ES-I3 (cell line): ENCODE results near the gene TRAPPC3.
"Not testable (repeated sequence)": the region's sequence is repeated elsewhere in the genome, so short reads cannot be mapped to it uniquely, and the experiment has no call there.

Experiments
- H3K36me3 ChIP-seq: 2 replicates; pipeline ENCODE4 v1.6.1; 2013; ENCODE audit warnings: mild to moderate bottlenecking, low read length, control low read depth, moderate library complexity; ENCODE audit not compliant: insufficient read depth
- H3K4me1 ChIP-seq: 2 replicates; pipeline ENCODE4 v1.6.1; 2013; ENCODE audit warnings: mild to moderate bottlenecking, control low read depth, low read length; ENCODE audit not compliant: insufficient read depth
- H3K9ac ChIP-seq: 2 replicates; pipeline ENCODE4 v1.6.1; 2013; ENCODE audit warnings: low read depth, mild to moderate bottlenecking, low read length, moderate library complexity
- H3K9me3 ChIP-seq: 2 replicates; pipeline ENCODE4 v1.6.1; 2013; ENCODE audit warnings: mild to moderate bottlenecking, low read length, moderate library complexity; ENCODE audit not compliant: control insufficient read depth, insufficient read depth

TRAPPC3 gene

DNA sequence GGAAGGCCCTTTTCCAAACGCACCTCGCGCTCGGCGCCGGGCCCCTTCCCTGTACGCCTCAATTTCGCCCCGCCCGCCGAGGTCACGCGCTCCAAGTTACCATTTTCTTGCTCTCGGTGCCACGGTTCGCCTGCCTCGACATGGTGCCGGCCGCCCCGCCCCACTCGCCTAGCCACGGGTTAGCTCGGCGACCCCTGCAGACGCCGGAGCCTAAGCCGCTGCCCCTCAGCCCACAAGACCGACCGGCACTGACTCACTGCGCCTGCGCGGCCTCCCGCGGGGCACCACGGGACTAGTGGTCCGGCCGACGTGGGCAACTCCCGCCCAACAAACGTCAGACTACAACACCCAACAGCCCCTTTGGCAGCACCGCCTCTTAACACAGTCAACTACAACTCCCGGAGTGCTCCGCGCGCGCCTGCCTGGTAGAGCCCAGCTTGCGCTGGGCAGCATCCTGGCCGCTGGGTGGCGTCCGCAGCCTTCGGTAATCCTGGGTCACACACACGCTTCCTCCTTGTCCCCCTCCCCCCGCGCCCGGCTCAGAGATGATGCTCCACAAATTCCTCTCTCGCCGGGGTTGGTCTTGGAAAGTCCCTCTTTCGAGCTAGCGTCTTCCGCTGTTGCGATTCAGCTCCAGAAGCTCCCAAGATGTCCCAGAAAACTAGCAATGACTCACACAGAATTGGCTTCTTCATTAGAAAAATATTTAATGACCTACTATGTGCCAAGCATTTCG is at the start of gene TRAPPC3:
Gene TRAPPC3 (minus strand): TSS at position 250 of the 736 bp plus-strand sequence. CDS start 108 bp downstream, at position 142.
- Histone ChIP-seq H3K36me3 (no peaks in the 10 kb centered on the region), H3K9ac (peak within 1 kb of the TSS; percentile 94), H3K9me3 (no peaks in the 10 kb centered on the region), H3K4me1 (peaks cover 20% of the 10 kb centered on the region)

DNA sequence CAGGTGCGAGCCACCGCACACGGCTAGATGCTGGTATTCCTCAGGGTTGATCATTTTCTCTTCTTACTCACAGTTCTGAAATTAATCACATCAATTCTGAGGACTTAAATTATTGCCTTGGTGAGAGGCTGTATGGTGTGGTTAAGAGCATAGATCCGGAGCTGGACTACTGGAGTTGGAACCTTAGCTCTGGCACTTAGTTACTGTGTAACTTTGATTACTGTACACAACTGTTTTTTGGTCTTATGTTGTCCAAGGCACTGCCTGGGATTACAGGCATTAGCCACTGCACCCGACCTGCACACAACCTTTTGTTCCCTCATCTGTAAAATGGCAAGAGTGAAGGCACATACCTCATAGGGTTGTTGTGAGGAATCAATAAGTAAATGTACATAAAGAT is 49.4 kb upstream of the TRAPPC3 start:
- Histone ChIP-seq H3K9me3 (no peaks in the 10 kb centered on the region), H3K36me3 (no peaks in the 10 kb centered on the region), H3K9ac (no peak overlapping the region), H3K4me1 (no peaks in the 10 kb centered on the region; the same call in 1 of the 2 replicates)

- not testable (repeated sequence) for H3K9ac ChIP-seq, H3K36me3 ChIP-seq, H3K4me1 ChIP-seq, H3K9me3 ChIP-seq
Measured at GRCh38 chr1:36196805-36197204, 47.5 kb upstream of the TRAPPC3 start.

GRCh38 chr1:36187800-36188593 is 38.7 kb upstream of the TRAPPC3 start:
- no peak overlapping the region for H3K9ac ChIP-seq
- no peaks in the 10 kb centered on the region for H3K9me3 ChIP-seq
- no peaks in the 10 kb centered on the region; the same call in 1 of the 2 replicates for H3K4me1 ChIP-seq
- H3K36me3 ChIP-seq = no peaks in the 10 kb centered on the region

GRCh38 chr1:36183309-36183856 is 34.1 kb upstream of the TRAPPC3 start:
- no peaks in the 10 kb centered on the region for H3K9me3 ChIP-seq
- no peak overlapping the region for H3K9ac ChIP-seq
- H3K36me3 ChIP-seq = no peaks in the 10 kb centered on the region; the same call in 1 of the 2 replicates
- H3K4me1 ChIP-seq = no peaks in the 10 kb centered on the region; the same call in 1 of the 2 replicates

DNA sequence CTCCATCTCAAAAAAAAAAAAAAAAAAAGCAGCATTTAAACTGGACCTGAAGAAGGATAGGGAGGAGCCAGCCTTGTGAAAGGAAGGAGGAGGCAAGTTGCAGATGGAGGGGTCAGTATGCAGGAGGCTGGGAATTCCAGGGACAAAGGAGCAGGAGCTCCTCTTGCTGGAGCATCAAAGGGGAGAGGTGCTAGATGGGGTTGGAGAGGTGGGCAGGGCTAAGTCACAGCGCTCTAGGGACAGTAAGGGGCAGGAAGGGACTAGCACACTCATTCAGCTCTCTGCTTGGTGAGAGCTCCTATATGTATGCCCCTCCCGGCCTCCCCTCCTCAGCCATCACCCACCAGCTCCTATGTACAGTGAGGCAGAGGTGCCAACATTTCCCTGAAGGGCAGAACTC is 33.4 kb upstream of the TRAPPC3 start:
- Histone ChIP-seq H3K4me1 (no peaks in the 10 kb centered on the region; the same call in 1 of the 2 replicates), H3K9me3 (no peaks in the 10 kb centered on the region)

GRCh38 chr1:36179220-36179600 is 29.9 kb upstream of the TRAPPC3 start:
- Histone ChIP-seq H3K9me3 (no peaks in the 10 kb centered on the region), H3K9ac (peak overlapping the region; percentile 13; the same call in 1 of the 2 replicates), H3K36me3 (peaks cover 2% of the 10 kb centered on the region; the same call in 1 of the 2 replicates), H3K4me1 (peaks cover 17% of the 10 kb centered on the region; the same call in 1 of the 2 replicates)

More for the DNA sequence above, 33.4 kb upstream of the TRAPPC3 start:
- Histone ChIP-seq H3K36me3 (no peaks in the 10 kb centered on the region; the same call in 1 of the 2 replicates), H3K9ac (no peak overlapping the region)

DNA sequence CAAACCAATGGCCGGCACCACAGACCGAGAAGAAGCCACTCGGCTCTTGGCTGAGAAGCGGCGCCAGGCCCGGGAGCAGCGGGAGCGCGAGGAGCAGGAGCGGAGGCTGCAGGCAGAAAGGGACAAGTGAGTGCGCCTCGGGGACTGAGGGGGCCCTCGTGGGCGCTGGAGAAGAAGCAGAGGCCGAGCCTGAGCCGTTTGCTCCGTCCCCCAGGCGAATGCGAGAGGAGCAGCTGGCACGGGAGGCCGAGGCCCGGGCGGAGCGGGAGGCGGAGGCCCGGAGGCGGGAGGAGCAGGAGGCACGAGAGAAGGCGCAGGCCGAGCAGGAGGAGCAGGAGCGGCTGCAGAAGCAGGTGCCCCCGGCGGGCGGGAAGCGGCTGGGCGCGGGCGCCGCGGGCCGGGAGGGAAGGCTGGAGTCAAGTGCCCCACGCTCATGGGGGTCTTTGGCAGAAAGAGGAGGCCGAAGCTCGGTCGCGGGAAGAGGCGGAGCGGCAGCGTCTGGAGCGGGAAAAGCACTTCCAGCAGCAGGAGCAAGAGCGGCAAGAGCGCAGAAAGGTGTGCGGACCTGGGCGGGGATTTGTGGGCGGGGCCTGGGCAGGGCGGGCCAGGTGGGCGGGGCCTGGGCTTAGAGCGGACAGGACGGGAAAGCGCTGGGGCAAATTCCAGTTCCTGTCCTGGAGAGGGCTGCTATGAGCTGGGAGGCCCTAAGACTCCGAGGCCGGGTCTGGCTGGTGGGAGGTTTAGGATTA is 29.4 kb upstream of the TRAPPC3 start:
- H3K36me3 ChIP-seq = peaks cover 2% of the 10 kb centered on the region; the same call in 1 of the 2 replicates
- H3K4me1 ChIP-seq = peaks cover 21% of the 10 kb centered on the region; the same call in 1 of the 2 replicates
- H3K9ac ChIP-seq = peak overlapping the region; percentile 57
- H3K9me3 ChIP-seq = no peaks in the 10 kb centered on the region

DNA sequence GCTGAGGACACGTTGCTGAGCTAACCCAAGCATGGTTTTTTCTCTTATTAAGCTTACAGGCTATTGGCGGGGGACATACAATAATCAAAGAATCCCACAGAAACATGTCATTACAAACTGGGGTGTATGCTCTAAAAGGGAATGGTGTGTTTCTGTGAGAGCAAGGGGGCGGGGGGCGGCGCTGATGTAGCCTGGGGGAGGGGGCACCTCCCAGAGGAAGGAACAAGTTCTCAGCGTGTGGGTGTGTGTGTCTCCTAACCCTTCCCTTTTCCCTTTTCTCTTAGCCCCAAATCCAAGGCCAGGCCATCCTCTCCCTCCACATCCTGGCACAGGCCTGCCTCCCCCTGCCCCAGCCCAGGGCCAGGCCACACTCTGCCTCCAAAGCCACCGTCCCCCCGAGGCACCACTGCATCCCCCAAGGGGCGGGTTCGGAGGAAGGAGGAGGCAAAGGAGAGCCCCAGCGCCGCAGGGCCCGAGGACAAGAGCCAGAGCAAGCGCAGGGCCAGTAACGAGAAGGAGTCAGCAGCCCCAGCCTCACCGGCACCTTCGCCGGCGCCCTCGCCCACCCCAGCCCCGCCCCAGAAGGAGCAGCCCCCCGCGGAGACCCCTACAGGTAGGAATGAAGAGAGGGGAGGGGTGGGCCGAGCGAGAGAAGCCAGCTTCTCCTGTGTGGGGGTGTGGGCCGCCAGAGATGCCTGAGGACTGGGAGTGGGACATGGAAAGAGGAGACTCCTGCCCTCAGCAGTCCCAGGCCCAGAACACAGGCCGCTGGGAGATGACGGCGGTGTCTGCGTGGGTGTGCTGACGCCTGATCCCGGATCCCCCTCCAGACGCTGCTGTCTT is 28.5 kb upstream of the TRAPPC3 start:
- peaks cover 24% of the 10 kb centered on the region; the same call in 1 of the 2 replicates for H3K4me1 ChIP-seq
- H3K36me3 ChIP-seq = peaks cover 2% of the 10 kb centered on the region; the same call in 1 of the 2 replicates
- H3K9ac ChIP-seq = peak overlapping the region; percentile 57
- H3K9me3 ChIP-seq = no peaks in the 10 kb centered on the region

GRCh38 chr1:36176106-36176949 is 27.0 kb upstream of the TRAPPC3 start:
- Histone ChIP-seq H3K9ac (peak overlapping the region; percentile 30; the same call in 1 of the 2 replicates), H3K4me1 (peaks cover 28% of the 10 kb centered on the region; the same call in 1 of the 2 replicates), H3K9me3 (no peaks in the 10 kb centered on the region), H3K36me3 (peaks cover 7% of the 10 kb centered on the region)

DNA sequence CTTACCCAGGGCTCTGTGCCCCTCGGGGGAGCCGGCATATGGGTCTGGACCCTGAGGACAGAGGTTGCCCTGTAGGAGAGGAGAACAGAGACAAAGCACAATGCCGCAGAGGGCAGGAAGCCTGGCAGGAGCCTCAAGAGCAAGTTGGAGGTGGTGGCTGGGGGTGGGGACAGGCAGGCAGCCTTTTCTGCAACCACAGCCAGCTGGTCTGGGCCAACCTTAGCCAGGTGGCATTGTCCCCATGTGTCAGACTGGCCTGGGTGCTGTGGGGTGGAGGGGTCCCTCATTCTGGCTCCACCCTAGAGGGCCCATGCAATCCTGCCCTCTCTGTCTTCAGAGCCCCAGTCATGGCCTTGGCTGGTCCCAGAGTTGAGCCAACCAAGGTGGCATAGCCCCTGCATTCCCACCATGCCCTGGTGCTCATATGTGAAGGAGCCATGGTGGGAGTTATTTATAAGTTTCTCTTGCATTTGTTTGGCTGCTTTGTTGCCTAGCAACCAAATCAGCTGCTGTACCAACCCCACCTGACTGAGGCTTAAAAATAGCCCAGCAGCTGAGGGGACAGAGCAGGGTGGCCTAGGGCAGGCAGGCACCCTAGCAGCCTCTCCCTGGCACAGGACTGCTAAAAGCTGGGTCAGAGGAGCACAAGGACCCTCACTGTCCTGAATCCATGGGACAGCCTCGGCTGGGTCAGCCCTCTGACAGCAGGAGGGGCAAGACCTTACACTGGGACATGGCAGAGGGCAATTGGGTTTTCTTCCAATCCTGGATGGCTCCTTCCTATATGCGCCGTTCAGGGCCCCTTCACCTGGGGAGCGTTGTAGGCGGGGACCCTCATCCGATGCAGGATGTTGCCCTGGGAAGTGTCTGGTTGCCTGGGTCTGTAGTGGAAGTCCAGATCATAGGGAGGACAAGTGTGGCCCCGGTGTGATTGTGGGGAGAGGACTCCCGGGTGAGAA is 26.1 kb upstream of the TRAPPC3 start:
- peaks cover 7% of the 10 kb centered on the region for H3K36me3 ChIP-seq
- peak overlapping the region; percentile 30; the same call in 1 of the 2 replicates for H3K9ac ChIP-seq
- no peaks in the 10 kb centered on the region for H3K9me3 ChIP-seq
- H3K4me1 ChIP-seq = peaks cover 28% of the 10 kb centered on the region; the same call in 1 of the 2 replicates

DNA sequence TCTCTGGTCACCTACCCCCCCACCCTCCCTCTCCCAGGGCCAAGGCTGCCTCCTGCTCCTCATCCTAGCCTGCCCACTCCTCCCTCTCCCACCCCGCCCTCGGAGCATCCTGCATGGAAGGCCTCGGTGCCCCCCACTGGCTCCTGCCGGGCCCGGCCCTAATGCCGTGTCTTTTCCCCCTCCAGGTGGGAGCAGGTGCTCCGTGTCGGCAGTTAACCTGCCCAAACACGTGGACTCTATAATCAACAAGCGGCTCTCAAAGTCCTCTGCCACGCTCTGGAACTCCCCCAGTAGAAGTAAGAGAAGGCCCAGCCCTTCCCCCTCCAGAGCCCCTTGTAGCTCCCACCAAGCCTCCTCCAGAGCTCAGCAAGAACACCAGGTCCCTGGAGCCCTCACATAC is 25.4 kb upstream of the TRAPPC3 start:
- Histone ChIP-seq H3K36me3 (peaks cover 7% of the 10 kb centered on the region), H3K9ac (no peak overlapping the region), H3K9me3 (no peaks in the 10 kb centered on the region), H3K4me1 (peaks cover 28% of the 10 kb centered on the region; the same call in 1 of the 2 replicates)
